ENCODE measurements around the gene FECH. TPM values are rescaled to one million over a fixed set of nuclear protein-coding genes. Genes with fewer than 3 reads are reported as not detected.
A peak's percentile ranks its signal among the peaks of the same experiment; 100 is the strongest.

The FECH gene
- total RNA-seq, 1 experiment from 2014 or later, result 54.0 TPM

GRCh38 chr18:57581301-57581934, 5.1 kb downstream of the FECH start:
- no peak for DNase-seq (ENCODE audit: low read depth)

GRCh38 chr18:57579934-57580333, 6.6 kb downstream of the FECH start:
- no peak for DNase-seq (ENCODE audit: low read depth)

GRCh38 chr18:57576316-57576715, 10.2 kb downstream of the FECH start:
- no peak for DNase-seq (ENCODE audit: low read depth)

DNA sequence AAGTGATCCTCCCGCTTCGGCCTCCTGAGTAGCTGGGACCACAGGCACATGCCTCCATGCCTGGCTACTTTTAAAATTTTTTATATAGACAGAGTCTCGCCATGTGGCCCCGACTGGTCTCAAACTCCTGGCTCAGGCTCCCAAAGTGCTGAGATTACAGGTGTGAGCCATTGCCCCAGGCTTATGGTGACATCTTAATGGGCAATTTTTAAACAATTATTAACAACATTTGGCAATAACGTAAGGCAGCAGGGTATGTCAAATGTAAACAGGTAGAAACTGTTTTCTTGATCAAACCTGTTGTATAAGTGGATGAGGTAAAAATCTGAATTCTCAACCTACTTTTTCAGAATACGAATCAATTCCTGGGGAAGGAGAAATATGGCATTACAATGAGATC, 11.0 kb downstream of the FECH start:
- DNase-seq (ENCODE audit: low read depth), result no peak

- no peak for DNase-seq (ENCODE audit: low read depth)
These were observed 11.6 kb downstream of the FECH start for GRCh38 chr18:57574866-57575265.

- DNase-seq (ENCODE audit: low read depth), result no peak
These were observed 16.3 kb downstream of the FECH start for GRCh38 chr18:57570162-57570561.

GRCh38 chr18:57569133-57569532, 17.4 kb downstream of the FECH start:
- DNase-seq (ENCODE audit: low read depth), result no peak

DNA sequence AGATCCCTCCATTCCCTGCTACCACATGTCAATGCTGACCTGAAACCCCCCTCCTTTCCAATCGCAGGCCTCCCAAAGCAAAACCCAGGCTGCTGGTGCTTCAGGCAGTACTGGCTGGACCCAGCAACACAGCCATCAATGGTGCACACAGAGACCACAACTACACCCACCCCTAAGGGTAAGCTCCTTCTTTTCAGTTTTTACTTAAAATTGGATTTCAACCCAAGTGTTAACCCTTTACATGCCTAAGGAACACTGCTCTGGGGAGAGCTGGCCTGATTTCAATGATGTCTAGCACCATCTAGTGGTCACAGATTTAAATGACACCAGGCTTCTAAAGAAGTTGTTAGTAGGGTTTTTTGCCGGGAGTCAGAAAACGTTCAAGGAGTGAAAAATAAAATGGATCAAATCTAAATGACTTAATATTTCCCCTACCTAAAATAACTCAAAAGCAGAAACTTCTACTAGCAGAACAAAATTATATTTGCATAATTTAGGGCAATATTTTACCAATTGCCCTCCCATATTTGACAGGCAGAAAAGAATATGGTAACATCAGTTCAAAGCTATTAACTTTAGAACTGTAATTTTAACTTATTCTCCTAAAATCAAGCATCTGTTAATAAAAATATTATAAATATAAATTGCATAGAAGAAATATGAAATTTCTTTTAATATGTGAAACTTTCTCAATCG, 24.6 kb downstream of the FECH start:
- DNase-seq (ENCODE audit: low read depth), result peak; percentile 38

DNA sequence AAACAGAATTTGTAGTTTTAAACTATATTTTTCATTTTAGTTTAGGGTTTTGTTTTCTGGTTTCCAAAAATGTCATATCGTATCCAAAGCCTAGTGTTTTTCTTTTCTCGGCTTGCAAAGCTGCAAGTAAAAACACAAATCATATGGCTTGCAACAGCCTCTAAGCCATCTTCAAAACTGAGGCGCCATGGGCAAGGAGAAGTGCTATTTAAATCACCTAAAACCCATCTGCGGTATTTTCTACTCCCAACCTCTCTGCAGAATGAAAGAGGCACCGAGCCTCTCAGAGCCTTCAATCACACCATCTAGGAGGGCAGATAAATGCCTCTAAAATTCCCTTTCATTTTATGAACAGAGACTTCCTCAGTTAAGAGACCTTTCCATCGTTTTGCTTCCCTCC, 25.2 kb downstream of the FECH start:
- no peak for DNase-seq (ENCODE audit: low read depth)

DNA sequence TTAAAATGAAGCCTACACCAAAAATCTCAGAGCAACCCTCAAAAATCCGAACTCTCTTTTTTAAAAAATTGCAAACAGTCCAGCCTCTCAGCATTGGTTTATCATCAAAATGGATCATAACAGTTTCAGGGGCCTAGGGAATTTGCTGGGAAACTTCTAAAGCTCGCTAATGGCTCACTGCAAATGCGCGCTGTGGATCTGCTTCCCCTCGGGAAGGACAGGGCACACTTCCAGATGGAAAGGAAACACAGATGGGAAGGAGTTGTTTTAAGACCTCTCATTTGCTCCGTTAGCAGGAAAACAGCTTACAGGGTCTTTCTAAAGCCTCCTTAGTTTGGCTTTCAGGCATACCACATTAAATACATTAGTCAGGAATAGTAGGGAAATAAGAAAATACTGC, 27.2 kb downstream of the FECH start:
- DNase-seq (ENCODE audit: low read depth), result no peak

- no peak for DNase-seq (ENCODE audit: low read depth)
These were observed 31.4 kb downstream of the FECH start for GRCh38 chr18:57555134-57555533.

DNA sequence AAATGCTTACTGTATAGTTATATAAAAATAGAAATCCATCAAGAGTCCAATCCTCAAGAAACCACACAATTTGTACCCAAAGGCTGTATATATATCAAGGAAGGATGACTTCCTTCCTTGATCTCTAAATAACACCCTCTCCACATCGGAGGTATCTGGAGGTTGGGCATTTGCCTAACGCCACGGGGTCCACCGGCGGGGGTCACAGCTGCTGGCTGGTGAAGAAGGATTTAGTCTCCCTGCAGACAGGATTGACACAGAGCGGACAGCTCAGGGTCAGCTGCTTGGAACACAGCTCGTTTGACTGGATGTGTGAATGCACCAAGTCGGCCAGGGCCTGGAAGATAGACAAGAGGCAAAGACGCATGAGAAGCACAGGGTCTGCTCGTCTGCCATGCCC, 36.0 kb downstream of the FECH start:
- no peak for DNase-seq (ENCODE audit: low read depth)

- DNase-seq (ENCODE audit: low read depth), result no peak
These were observed 39.2 kb downstream of the FECH start for GRCh38 chr18:57547260-57547659.

GRCh38 chr18:57544936-57545660, 41.4 kb downstream of the FECH start:
- no peak for DNase-seq (ENCODE audit: low read depth)

DNA sequence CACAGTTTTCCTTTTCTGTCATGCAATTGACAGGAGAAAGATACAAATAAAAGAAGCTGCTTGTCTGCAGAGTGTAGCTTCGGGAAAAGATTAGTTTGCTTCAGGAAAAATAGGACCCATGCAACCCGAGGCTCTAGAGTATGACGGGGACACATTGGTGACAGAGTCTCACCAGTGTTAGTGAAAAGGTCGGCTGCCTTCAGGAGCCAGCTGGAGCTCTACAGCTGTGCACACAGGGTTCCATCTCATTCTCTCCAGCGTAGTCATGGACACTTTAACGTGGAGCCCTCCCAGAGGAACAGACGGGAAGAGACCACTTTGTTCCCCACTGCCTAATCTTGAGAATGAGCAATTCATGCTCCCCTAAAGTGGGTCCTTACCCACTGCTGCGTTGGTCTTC, 42.9 kb downstream of the FECH start:
- DNase-seq (ENCODE audit: low read depth), result no peak

- no peak for DNase-seq (ENCODE audit: low read depth)
These were observed 43.6 kb downstream of the FECH start for GRCh38 chr18:57542812-57543427.

DNA sequence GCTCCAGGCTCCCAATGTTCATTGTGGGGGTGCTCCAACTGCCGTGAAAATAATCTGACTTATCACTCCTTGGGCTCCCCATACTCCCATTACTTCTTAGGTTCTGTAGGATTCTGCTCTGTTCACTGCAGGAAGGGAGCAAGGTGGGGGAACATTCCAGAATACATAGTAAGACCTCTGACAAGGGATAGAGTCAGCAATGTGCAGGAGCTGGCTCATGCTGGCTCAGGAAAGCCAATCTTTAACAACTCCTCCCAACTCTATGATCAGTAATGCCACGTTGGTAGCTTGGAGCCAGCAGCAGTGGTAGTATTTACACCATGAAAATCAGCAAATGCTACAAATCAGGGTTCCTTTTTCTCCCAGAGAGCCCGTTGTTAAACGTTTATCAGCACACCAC, 44.4 kb downstream of the FECH start:
- DNase-seq (ENCODE audit: low read depth), result peak; percentile 49

GRCh38 chr18:57539702-57540101, 46.8 kb downstream of the FECH start:
- DNase-seq (ENCODE audit: low read depth), result no peak

DNA sequence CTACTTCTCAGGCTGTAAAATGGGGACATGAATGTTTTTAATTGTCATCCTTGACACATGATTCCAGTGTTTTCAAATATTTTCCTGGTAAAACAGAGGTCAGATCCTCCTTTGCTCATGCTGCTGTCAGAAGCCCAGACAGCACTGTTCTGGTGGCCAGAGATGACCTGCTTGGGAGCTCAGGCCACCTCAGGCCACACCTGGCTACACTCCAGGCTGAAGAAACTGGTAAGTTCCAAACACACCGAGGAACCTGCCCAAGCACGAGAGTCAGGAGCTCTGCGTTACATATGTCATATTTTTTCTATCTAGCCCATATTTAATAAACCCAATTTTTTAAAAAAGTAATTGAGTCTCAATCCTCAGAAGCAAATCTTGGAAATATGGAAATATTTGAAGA, 47.9 kb downstream of the FECH start:
- DNase-seq (ENCODE audit: low read depth), result no peak

GRCh38 chr18:57534511-57534909, 52.0 kb downstream of the FECH start:
- DNase-seq (ENCODE audit: low read depth), result no peak

DNA sequence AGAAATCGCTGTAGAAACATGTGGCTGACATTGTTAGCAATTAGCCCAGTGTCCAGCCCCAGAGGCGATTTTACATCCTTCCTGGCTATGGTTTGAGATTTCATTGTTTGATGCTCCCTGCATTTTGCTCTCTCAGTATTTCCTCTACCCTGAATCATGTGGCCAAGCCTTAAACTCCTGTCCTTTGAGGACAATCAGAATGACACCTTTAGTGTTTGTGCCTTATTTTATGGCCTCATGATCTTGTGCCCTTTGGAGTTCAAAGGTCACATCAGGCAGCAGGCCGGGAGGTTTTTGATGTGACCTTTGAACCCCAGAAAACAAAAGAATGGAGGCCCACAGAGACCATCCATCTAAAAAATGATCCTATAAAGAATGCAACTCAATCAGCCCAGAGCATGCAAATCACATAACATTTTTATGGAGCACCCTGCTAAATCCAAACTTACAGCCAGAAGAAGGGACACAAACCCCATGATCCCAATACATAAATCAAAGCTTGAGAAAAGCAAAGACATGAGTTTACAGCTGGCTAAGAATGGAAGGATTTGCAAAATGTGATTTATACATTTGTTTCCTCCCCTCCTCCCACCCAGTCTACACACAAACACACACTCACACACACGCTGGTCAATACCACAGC, 52.5 kb downstream of the FECH start:
- DNase-seq (ENCODE audit: low read depth), result no peak

Data from HT1080 (cell line).